ENCODE results near the gene MACROD2.

Gene MACROD2

GRCh38 chr20:14824996-14825395, 829.7 kb downstream of the MACROD2 start:
- Histone ChIP-seq H3K4me3 (ENCODE audit: low read depth in 1 of 2, low read length in 1 of 2) (no peak overlapping the region), H3K36me3 (no peaks in the 10 kb centered on the region), H3K4me1 (ENCODE audit: control insufficient read depth in 1 of 2, insufficient read depth in 1 of 2, low read depth in 1 of 2, low read length in 1 of 2) (no peaks in the 10 kb centered on the region), H3K27me3 (no peaks in the 10 kb centered on the region), H3K9me3 (no peaks in the 10 kb centered on the region), H3K27ac (no peak overlapping the region)
- no peak for TF ChIP-seq CTCF (IDR thresholded peaks at IDR 0.05)

- no peaks in the 10 kb centered on the region for H3K27me3 ChIP-seq
- no peak for TF ChIP-seq CTCF (IDR thresholded peaks at IDR 0.05)
- no peak overlapping the region for H3K27ac ChIP-seq
- no peaks in the 10 kb centered on the region for H3K9me3 ChIP-seq
- no peak overlapping the region for H3K4me3 ChIP-seq (ENCODE audit: low read depth in 1 of 2, low read length in 1 of 2)
- no peaks in the 10 kb centered on the region for H3K4me1 ChIP-seq (ENCODE audit: control insufficient read depth in 1 of 2, insufficient read depth in 1 of 2, low read depth in 1 of 2, low read length in 1 of 2)
- no peaks in the 10 kb centered on the region for H3K36me3 ChIP-seq
Measured at GRCh38 chr20:14826543-14827313, 831.4 kb downstream of the MACROD2 start.

GRCh38 chr20:14828459-14828858, 833.1 kb downstream of the MACROD2 start:
- Histone ChIP-seq H3K36me3 (no peaks in the 10 kb centered on the region), H3K4me1 (ENCODE audit: control insufficient read depth in 1 of 2, insufficient read depth in 1 of 2, low read depth in 1 of 2, low read length in 1 of 2) (no peaks in the 10 kb centered on the region), H3K9me3 (no peaks in the 10 kb centered on the region), H3K4me3 (ENCODE audit: low read depth in 1 of 2, low read length in 1 of 2) (no peak overlapping the region), H3K27me3 (no peaks in the 10 kb centered on the region), H3K27ac (no peak overlapping the region)
- no peak for TF ChIP-seq CTCF (IDR thresholded peaks at IDR 0.05)

- Histone ChIP-seq H3K4me3 (ENCODE audit: low read depth in 1 of 2, low read length in 1 of 2) (no peak overlapping the region), H3K4me1 (ENCODE audit: control insufficient read depth in 1 of 2, insufficient read depth in 1 of 2, low read depth in 1 of 2, low read length in 1 of 2) (no peaks in the 10 kb centered on the region), H3K36me3 (no peaks in the 10 kb centered on the region), H3K27me3 (no peaks in the 10 kb centered on the region), H3K9me3 (no peaks in the 10 kb centered on the region), H3K27ac (no peak overlapping the region)
- no peak for TF ChIP-seq CTCF (IDR thresholded peaks at IDR 0.05)
Measured at GRCh38 chr20:14829906-14830305, 834.6 kb downstream of the MACROD2 start.

GRCh38 chr20:14830466-14830865, 835.1 kb downstream of the MACROD2 start:
- no peak overlapping the region for H3K4me3 ChIP-seq (ENCODE audit: low read depth in 1 of 2, low read length in 1 of 2)
- no peaks in the 10 kb centered on the region for H3K36me3 ChIP-seq
- H3K9me3 ChIP-seq = no peaks in the 10 kb centered on the region
- no peak overlapping the region for H3K27ac ChIP-seq
- TF ChIP-seq CTCF (IDR thresholded peaks at IDR 0.05) = no peak
- no peaks in the 10 kb centered on the region for H3K27me3 ChIP-seq
- H3K4me1 ChIP-seq (ENCODE audit: control insufficient read depth in 1 of 2, insufficient read depth in 1 of 2, low read depth in 1 of 2, low read length in 1 of 2) = no peaks in the 10 kb centered on the region
